Activated CD8-positive, alpha-beta T cell treated with anti-CD3 and anti-CD28 coated beads for 36 hours (primary cell): Measurements from ENCODE around the gene MAEA. TPM values are rescaled to one million over a fixed set of nuclear protein-coding genes. Genes with fewer than 3 reads are reported as not detected.
A peak's percentile ranks its signal among the peaks of the same experiment; 100 is the strongest.

ENCODE experiments used
- ATAC-seq: fragments of 200-7000 bp; cut with Tn5 transposase; one replicate; pipeline ENCODE4 v1.10.0; 2021; ENCODE audit warnings: mild to moderate bottlenecking, moderate library complexity
- CTCF ChIA-PET: fragments of 350-600 bp; sonication (Branson Sonifier 250); formaldehyde crosslinking; loops from one replicate; lab custom pipeline; 2021; ENCODE audit warnings: antibody characterized with exemption; lab: Charles Lee
- POLR2A ChIA-PET: fragments of 350-600 bp; sonication (Branson Sonifier 250); formaldehyde crosslinking; loops from one replicate; lab custom pipeline; 2021; ENCODE audit warnings: antibody characterized with exemption; lab: Charles Lee
- DNase-seq: peaks from one replicate; pipeline ENCODE4 v3.0.0-alpha.2; 2020
- H3K27ac Mint-ChIP-seq: one replicate; pipeline ENCODE4 v1.8.0; 2021; ENCODE audit warnings: mild to moderate bottlenecking, mixed read lengths
- H3K27me3 Mint-ChIP-seq: one replicate; pipeline ENCODE4 v1.8.0; 2021; ENCODE audit warnings: mixed read lengths
- H3K36me3 Mint-ChIP-seq: one replicate; pipeline ENCODE4 v1.8.0; 2021; ENCODE audit warnings: low read depth, mixed read lengths
- H3K4me1 Mint-ChIP-seq: one replicate; pipeline ENCODE4 v1.8.0; 2021; ENCODE audit warnings: low read depth, mixed read lengths
- H3K4me3 Mint-ChIP-seq: one replicate; pipeline ENCODE4 v1.8.0; 2021; ENCODE audit warnings: mild to moderate bottlenecking, moderate library complexity, mixed read lengths
- H3K9me3 Mint-ChIP-seq: one replicate; pipeline ENCODE4 v1.8.0; 2021; ENCODE audit warnings: mixed read lengths
- intact Hi-C: fragments of 100-400 bp; cut with micrococcal nuclease; formaldehyde crosslinking; loops from one replicate; pipeline ENCODE4 v1.10.0; 2022
- total RNA-seq, 2 experiments: library from RNA; stranded (reverse); gene quantifications; one replicate each; pipeline ENCODE4 v1.2.3, GENCODE V29; 2021
- TF ChIP-seq, protein P1 (sequence below): fragments of 200-600 bp; IDR thresholded peaks from one replicate; pipeline ENCODE4 v1.8.0; 2022; ENCODE audit warnings: antibody characterized with exemption, mild to moderate bottlenecking

The MAEA gene
- total RNA-seq, 2 experiments from 2014 or later: 32.3 to 37.0 TPM

DNA sequence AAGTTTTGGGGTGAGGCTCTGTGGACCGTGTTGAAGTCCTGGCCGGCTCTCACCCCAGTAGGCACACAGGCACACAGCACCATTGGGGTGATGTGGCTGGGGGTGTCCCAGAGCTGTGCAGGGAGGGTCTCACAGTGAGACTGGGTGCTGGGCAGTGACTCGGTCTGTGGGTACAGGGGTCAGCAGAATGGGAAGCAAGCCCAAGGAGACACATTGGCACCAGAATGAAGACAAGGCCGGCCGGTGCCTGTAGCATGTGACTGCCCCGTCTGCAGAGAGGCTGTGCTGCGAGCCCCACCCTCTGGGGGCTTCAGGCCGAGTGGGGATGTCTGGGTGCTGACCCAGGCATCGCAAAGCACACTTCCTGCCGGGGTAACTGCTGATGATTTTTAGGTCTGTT lies 5.2 kb downstream of the MAEA start:
- no peak overlapping the region for H3K4me3 Mint-ChIP-seq
- no peaks in the 10 kb centered on the region for H3K27me3 Mint-ChIP-seq
- intact Hi-C loops: no loop called here
- ATAC-seq: no peak
- DNase-seq: no peak
- TF ChIP-seq, protein P1, sequence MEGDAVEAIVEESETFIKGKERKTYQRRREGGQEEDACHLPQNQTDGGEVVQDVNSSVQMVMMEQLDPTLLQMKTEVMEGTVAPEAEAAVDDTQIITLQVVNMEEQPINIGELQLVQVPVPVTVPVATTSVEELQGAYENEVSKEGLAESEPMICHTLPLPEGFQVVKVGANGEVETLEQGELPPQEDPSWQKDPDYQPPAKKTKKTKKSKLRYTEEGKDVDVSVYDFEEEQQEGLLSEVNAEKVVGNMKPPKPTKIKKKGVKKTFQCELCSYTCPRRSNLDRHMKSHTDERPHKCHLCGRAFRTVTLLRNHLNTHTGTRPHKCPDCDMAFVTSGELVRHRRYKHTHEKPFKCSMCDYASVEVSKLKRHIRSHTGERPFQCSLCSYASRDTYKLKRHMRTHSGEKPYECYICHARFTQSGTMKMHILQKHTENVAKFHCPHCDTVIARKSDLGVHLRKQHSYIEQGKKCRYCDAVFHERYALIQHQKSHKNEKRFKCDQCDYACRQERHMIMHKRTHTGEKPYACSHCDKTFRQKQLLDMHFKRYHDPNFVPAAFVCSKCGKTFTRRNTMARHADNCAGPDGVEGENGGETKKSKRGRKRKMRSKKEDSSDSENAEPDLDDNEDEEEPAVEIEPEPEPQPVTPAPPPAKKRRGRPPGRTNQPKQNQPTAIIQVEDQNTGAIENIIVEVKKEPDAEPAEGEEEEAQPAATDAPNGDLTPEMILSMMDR: no peak
- peaks cover 21% of the 10 kb centered on the region for H3K36me3 Mint-ChIP-seq
- no peak overlapping the region for H3K27ac Mint-ChIP-seq
- peaks cover 52% of the 10 kb centered on the region for H3K4me1 Mint-ChIP-seq
- H3K9me3 Mint-ChIP-seq: no peaks in the 10 kb centered on the region
- POLR2A ChIA-PET: no interaction called here
- CTCF ChIA-PET: interaction anchor here (0.9 to 1.0 kb wide), 2 partner anchors 27 to 57 kb away, joined by 3 to 4 read pairs; no protein-coding TSS in a partner anchor

DNA sequence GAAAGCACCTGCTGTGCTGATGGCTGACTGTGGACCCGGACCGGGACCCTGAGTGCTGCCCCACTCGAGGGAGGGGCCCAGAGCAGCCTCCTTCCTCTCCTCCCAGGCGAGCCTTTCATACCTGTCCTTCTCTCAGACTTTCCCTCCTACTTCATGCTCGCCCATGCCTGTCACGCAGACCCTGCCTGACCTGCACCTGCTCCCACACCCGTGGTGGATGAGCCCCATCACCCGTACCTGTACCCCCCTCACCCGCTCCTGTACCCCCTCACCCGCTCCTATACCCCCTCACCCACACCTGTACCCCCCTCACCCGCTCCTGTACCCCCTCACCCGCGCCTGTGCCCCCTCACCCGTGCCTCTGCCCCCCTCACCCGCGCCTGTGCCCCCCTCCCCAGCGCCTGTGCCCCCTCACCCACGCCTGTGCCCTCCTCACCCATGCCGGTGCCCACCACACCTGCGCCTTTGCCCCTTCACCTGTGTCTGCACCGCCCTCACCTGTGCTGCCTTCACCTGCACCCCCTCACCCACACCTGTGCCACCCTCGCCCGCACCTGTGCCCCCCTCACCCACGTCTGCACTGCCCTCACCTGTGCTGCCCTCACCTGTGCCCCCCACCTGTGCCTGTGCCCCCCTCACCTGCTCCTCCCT lies 5.8 kb downstream of the MAEA start:
- ChIA-PET CTCF (interaction anchor here (1.0 kb wide), 1 partner anchor 28 kb away, joined by 4 read pairs; no protein-coding TSS in a partner anchor), POLR2A (no interaction called here)
- DNase-seq (no peak), ATAC-seq (no peak)
- Mint-ChIP-seq H3K4me1 (peaks cover 54% of the 10 kb centered on the region), H3K36me3 (peaks cover 21% of the 10 kb centered on the region), H3K27ac (no peak overlapping the region), H3K9me3 (no peaks in the 10 kb centered on the region), H3K4me3 (no peak overlapping the region), H3K27me3 (no peaks in the 10 kb centered on the region)
- TF ChIP-seq, protein P1: no peak
- intact Hi-C loops: no loop called here

DNA sequence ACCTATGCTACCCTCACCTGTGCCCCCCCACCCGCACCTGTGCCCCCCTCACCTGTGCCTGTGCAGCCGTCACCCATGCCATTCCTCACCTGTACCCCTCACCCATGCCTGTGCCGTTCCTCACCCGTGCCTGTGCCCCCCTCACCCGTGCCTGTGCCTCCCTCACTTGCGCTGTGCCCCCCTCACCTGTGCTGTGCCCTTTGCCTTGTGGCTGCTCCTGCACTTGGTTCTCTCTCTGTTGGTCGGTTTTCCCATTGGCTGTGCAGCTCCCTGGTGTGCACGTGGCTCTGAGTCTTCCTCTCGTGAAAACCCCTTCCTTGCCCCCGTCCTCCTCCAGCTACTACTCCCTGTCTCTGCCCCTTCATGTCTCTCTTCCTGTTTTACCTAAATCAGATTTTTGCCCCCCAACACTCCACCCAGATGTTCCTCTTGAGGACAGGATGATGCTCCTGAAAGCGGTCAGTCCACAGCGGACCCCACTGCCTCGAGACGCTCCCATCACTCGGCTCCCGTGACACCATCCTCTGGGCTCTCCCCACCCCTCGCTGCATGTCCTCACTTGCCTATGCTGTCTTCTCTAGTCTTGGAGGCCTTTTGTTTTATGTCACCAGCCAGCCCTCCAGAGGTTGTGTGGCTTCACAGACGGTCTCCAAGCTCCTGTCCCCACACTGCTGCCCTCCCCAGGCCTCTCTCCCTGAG lies 6.8 kb downstream of the MAEA start:
- TF ChIP-seq, protein P1: no peak
- Mint-ChIP-seq H3K27me3 (no peaks in the 10 kb centered on the region), H3K36me3 (peaks cover 21% of the 10 kb centered on the region), H3K4me3 (no peak overlapping the region), H3K27ac (peak overlapping the region; percentile 63), H3K4me1 (peaks cover 58% of the 10 kb centered on the region), H3K9me3 (no peaks in the 10 kb centered on the region)
- ATAC-seq: no peak
- POLR2A ChIA-PET: no interaction called here
- no peak for DNase-seq
- CTCF ChIA-PET: no interaction called here
- intact Hi-C loops: no loop called here

DNA sequence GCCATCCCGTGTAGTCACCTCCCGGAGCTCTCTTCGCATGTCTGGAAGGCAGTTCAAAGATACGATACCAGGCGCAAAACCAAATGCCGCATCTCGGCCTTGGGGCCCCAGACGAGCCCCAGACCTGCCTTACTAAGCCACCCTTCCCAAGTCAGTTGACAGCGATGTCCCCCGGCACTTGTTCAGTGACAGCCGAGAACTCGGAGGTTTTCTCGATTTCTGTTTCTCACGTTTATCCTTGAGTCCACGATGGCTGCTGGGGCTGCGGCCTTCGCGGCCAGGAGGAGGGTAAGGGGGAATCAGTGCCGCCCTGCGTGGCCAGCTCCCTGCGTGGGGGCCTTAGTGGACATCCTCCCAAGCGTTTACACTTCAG lies 7.3 kb downstream of the MAEA start:
- intact Hi-C loops: no loop called here
- POLR2A ChIA-PET: no interaction called here
- ATAC-seq: no peak
- Mint-ChIP-seq H3K27ac (peak overlapping the region; percentile 63), H3K27me3 (no peaks in the 10 kb centered on the region), H3K4me3 (no peak overlapping the region), H3K36me3 (peaks cover 23% of the 10 kb centered on the region), H3K4me1 (peaks cover 56% of the 10 kb centered on the region), H3K9me3 (no peaks in the 10 kb centered on the region)
- DNase-seq: no peak
- CTCF ChIA-PET: no interaction called here
- TF ChIP-seq, protein P1: no peak
